Testis (tissue), 2 donors: ENCODE measurements around the gene RUBCN.

Experiments used
- CTCF ChIP-seq, 3 experiments: fragments of 450-650 bp in 2 of 3; fragments of 200-600 bp in 1 of 3; sonication (generic) in 1 of 3; IDR thresholded peaks; one replicate each; pipeline ENCODE4 v1.5.1; 2016 to 2019; ENCODE audit warnings: antibody characterized with exemption in 3 of 3, mild to moderate bottlenecking in 2 of 3, moderate library complexity in 1 of 3
- POLR2A ChIP-seq: fragments of 450-650 bp; IDR thresholded peaks from one replicate; pipeline ENCODE4 v1.6.1; 2017; ENCODE audit warnings: antibody characterized with exemption, mild to moderate bottlenecking, moderate library complexity

GRCh38 chr3:197734667-197735318 lies 1.9 kb downstream of the RUBCN start:
- no peak for TF ChIP-seq POLR2A
- TF ChIP-seq CTCF (IDR thresholded peaks at IDR 0.05): no peak
